HG02870 (cell line): Measurements from ENCODE around the gene HPSE.
"Not testable (repeated sequence)": the region's sequence is repeated elsewhere in the genome, so short reads cannot be mapped to it uniquely, and the experiment has no call there.

Experiments used
- ATAC-seq: cut with Tn5 transposase; IDR thresholded peaks from one replicate; pipeline ENCODE4 v1.9.1; 2021; ENCODE audit warnings: mild to moderate bottlenecking, moderate library complexity; ENCODE audit not compliant: unreplicated experiment

The HPSE gene

GRCh38 chr4:83335701-83336100 is 1.1 kb upstream of the HPSE start:
- ATAC-seq = no peak

GRCh38 chr4:83331956-83332355 is 2.7 kb downstream of the HPSE start:
- ATAC-seq = no peak

GRCh38 chr4:83329521-83330110 is 5.0 kb downstream of the HPSE start:
- no peak for ATAC-seq

- ATAC-seq = no peak
Measured at GRCh38 chr4:83328521-83329187, 6.0 kb downstream of the HPSE start.

- ATAC-seq = no peak
Measured at GRCh38 chr4:83326546-83326945, 8.1 kb downstream of the HPSE start.

GRCh38 chr4:83325306-83325705 is 9.3 kb downstream of the HPSE start:
- not testable (repeated sequence) for ATAC-seq

- ATAC-seq = no peak
Measured at GRCh38 chr4:83323136-83323535, 11.5 kb downstream of the HPSE start.

- no peak for ATAC-seq
Measured at GRCh38 chr4:83320548-83320947, 14.1 kb downstream of the HPSE start.

GRCh38 chr4:83318666-83319065 is 16.0 kb downstream of the HPSE start:
- no peak for ATAC-seq

GRCh38 chr4:83317671-83318070 is 17.0 kb downstream of the HPSE start:
- ATAC-seq = no peak

- no peak for ATAC-seq
Measured at GRCh38 chr4:83316459-83317165, 18.0 kb downstream of the HPSE start.

GRCh38 chr4:83315341-83315870 is 19.2 kb downstream of the HPSE start:
- no peak for ATAC-seq

- no peak for ATAC-seq
Measured at GRCh38 chr4:83308672-83309071, 26.0 kb downstream of the HPSE start.

GRCh38 chr4:83307920-83308319 is 26.7 kb downstream of the HPSE start:
- no peak for ATAC-seq

GRCh38 chr4:83305187-83305586 is 29.5 kb downstream of the HPSE start:
- ATAC-seq = no peak

GRCh38 chr4:83297548-83298260 is 36.9 kb downstream of the HPSE start:
- no peak for ATAC-seq

GRCh38 chr4:83293305-83294046 is 41.2 kb downstream of the HPSE start:
- ATAC-seq = no peak

GRCh38 chr4:83290059-83290774 is 44.4 kb downstream of the HPSE start:
- ATAC-seq = not testable (repeated sequence)

GRCh38 chr4:83288381-83288780 is 46.3 kb downstream of the HPSE start:
- not testable (repeated sequence) for ATAC-seq

GRCh38 chr4:83285055-83285407 is 49.6 kb downstream of the HPSE start:
- ATAC-seq = peak; percentile 7
